WTC11 (cell line): ENCODE measurements around the gene ATP6V0D1.

Source experiments
- CREB1 ChIP-seq: sonication (generic); formaldehyde crosslinking; IDR thresholded peaks from 2 replicates; pipeline ENCODE4 v1.8.0; 2023; ENCODE audit warnings: mild to moderate bottlenecking, missing genetic modification reagents
- ELF4 ChIP-seq: sonication (generic); formaldehyde crosslinking; IDR thresholded peaks from 2 replicates; pipeline ENCODE4 v1.8.1; 2022; ENCODE audit warnings: low read depth, mild to moderate bottlenecking, moderate library complexity, missing genetic modification reagents
- FOXP1 ChIP-seq: sonication (generic); formaldehyde crosslinking; IDR thresholded peaks from 2 replicates; pipeline ENCODE4 v1.8.0; 2022; ENCODE audit warnings: missing genetic modification reagents, mild to moderate bottlenecking, moderate library complexity, borderline replicate concordance
- HMGXB4 ChIP-seq: sonication (generic); formaldehyde crosslinking; IDR thresholded peaks from 2 replicates; pipeline ENCODE4 v1.8.1; 2023; ENCODE audit warnings: mild to moderate bottlenecking, moderate library complexity, missing genetic modification reagents
- JUN ChIP-seq: sonication (generic); formaldehyde crosslinking; IDR thresholded peaks from 2 replicates; pipeline ENCODE4 v1.8.0; 2023; ENCODE audit warnings: mild to moderate bottlenecking, missing genetic modification reagents
- NR3C1 ChIP-seq: sonication (generic); formaldehyde crosslinking; conservative IDR thresholded peaks from 2 replicates; pipeline ENCODE4 v1.8.1; 2023; ENCODE audit warnings: low read depth, mild to moderate bottlenecking, missing genetic modification reagents
- SMAD3 ChIP-seq: sonication (generic); formaldehyde crosslinking; IDR thresholded peaks from 2 replicates; pipeline ENCODE4 v1.8.0; 2022; ENCODE audit warnings: missing genetic modification reagents, mild to moderate bottlenecking, borderline replicate concordance
- SOX15 ChIP-seq: fragments of 250-450 bp; sonication (Bioruptor Pico); IDR thresholded peaks from 2 replicates; pipeline ENCODE4 v1.9.0; 2021; ENCODE audit warnings: mild to moderate bottlenecking
- TF ChIP-seq, protein P1 (sequence below): fragments of 200-600 bp; IDR thresholded peaks from 2 replicates; pipeline ENCODE4 v1.8.0; 2022; ENCODE audit warnings: antibody characterized with exemption

- TF ChIP-seq, protein P1, sequence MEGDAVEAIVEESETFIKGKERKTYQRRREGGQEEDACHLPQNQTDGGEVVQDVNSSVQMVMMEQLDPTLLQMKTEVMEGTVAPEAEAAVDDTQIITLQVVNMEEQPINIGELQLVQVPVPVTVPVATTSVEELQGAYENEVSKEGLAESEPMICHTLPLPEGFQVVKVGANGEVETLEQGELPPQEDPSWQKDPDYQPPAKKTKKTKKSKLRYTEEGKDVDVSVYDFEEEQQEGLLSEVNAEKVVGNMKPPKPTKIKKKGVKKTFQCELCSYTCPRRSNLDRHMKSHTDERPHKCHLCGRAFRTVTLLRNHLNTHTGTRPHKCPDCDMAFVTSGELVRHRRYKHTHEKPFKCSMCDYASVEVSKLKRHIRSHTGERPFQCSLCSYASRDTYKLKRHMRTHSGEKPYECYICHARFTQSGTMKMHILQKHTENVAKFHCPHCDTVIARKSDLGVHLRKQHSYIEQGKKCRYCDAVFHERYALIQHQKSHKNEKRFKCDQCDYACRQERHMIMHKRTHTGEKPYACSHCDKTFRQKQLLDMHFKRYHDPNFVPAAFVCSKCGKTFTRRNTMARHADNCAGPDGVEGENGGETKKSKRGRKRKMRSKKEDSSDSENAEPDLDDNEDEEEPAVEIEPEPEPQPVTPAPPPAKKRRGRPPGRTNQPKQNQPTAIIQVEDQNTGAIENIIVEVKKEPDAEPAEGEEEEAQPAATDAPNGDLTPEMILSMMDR, result no peak
- no peak for TF ChIP-seq ELF4 (CRISPR knock-in tag)
- TF ChIP-seq CREB1 (CRISPR knock-in tag), result no peak
- no peak for TF ChIP-seq JUN
- TF ChIP-seq SOX15 (CRISPR knock-in tag), result no peak
- TF ChIP-seq SMAD3, result no peak
- no peak for TF ChIP-seq HMGXB4 (CRISPR knock-in tag)
- no peak for TF ChIP-seq FOXP1 (CRISPR knock-in tag)
- TF ChIP-seq NR3C1, result no peak
These were observed 19.2 kb downstream of the ATP6V0D1 start for GRCh38 chr16:67461600-67462278.
